WI38 (cell line): ENCODE results near the gene AFAP1.

ENCODE experiments used
- H3K4me3 ChIP-seq: 2 replicates; pipeline ENCODE4 v1.5.1; 2011; ENCODE audit warnings: low read depth, mild to moderate bottlenecking, control low read depth, low read length
- CTCF ChIP-seq: IDR thresholded peaks from 2 replicates; pipeline ENCODE4 v1.5.1; 2012; ENCODE audit warnings: low read depth, mild to moderate bottlenecking, control low read depth, low read length

AFAP1 gene

GRCh38 chr4:7962609-7963508, 23.2 kb upstream of the AFAP1 start:
- H3K4me3 ChIP-seq: no peak overlapping the region
- no peak for TF ChIP-seq CTCF

DNA sequence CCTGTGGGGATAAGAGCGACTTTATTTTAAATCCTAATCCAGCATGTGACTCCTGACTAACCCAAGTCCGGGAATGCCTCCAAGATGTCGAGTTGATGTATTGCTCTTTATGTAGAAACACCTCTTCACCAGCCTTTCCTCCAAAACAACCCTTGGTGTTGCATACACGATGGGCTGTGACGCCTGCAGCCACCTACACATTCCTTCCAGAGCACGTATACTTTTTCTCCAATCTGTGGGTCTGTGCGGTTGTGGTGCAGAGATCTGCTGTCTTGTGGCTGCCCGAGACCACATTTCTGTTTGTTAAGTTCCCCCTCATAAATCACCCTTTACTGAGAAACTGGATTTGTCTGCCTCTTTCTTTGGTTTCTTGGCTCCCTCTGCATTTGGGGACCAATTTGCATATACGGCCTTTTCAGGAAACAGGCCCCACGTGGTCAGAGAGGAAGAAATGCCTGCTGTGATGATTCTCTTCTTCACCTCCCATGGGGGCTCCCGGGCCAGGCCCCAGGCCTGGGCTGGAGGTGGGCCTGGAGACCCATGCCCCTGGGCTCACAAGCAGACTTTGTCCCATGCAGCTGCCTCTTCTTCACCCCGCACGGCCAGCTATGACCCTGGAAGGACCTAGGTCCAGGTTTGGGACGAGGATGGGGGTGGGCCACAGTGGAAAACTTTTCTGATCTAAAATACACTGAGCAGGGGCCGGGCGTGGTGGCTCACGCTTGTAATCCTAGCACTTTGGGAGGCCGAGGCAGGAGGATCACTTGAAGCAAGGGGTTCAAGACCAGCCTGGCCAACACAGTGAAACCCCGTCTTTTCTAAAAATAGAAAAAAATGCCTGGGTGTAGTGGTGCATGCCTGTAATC, 21.4 kb upstream of the AFAP1 start:
- H3K4me3 ChIP-seq: no peak overlapping the region
- TF ChIP-seq CTCF: no peak

DNA sequence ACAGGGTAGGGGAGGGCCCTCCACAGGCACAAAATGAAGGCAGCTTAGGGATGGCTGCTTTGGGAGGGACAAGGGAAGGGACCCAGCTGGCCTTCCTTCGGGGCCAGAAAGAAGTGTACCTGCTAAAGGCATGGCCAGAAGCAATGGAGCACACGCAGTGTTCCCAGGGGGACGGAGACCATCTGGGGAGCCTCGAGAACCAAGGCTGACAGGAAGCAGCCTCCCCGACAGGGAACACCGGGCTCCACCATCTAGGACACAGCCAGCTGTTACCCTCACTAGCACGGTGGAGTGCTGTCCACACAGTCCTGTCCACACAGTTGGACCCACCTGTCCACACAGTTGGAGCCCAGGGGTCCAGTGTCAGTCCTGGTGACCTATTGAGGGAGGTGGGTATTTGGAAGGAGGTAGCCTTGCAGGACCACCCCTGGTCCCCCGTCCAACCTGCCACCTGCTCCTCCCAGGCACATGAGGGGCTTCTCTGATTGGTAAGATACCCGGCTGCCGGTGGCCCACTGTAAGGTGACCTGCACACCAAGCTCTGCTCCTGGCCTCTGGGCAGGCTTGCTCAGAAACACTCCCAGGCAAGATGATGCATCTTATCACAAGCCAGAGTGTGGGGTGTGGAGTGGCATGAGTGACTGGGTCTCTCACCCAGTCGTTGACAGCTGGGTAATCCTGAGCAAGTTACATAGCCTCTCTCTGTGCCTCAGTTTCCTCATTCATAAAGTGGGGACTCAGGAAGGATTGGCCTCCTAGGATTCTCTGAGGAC, 20.5 kb upstream of the AFAP1 start:
- no peak overlapping the region for H3K4me3 ChIP-seq
- no peak for TF ChIP-seq CTCF

- H3K4me3 ChIP-seq: no peak overlapping the region
- no peak for TF ChIP-seq CTCF
Measured at GRCh38 chr4:7959078-7959477, 19.4 kb upstream of the AFAP1 start.

- no peak for TF ChIP-seq CTCF
- no peak overlapping the region for H3K4me3 ChIP-seq
Measured at GRCh38 chr4:7956934-7957656, 17.4 kb upstream of the AFAP1 start.

- TF ChIP-seq CTCF: no peak
- no peak overlapping the region for H3K4me3 ChIP-seq
Measured at GRCh38 chr4:7956270-7956808, 16.7 kb upstream of the AFAP1 start.
